Measurements from ENCODE around the gene SNTG2.

SNTG2 gene

DNA sequence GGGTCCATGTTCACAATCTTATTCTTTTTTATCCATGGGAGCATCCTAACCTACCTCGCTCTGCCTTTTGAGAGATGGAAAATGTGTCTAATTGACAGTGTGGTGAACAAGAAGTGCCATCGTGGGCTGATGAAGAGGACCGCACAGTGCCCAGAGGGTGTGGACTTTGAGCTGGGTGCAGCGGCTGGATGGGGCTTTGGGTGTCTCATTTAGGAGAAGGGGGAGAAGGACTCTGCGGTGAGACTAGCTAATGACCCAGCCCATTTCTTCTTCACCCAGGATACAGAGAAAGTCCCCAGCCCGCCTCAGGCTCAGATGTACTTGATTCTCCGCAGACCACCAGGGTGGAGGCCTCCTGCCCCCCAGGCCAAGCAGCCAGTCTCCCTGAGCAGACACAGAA lies 33.7 kb upstream of the SNTG2 start (continued):
- TF ChIP-seq TCF4 (CRISPR knock-in tag; IDR thresholded peaks at IDR 0.05; ENCODE audit: borderline replicate concordance) (no peak), BACH2 (CRISPR knock-in tag; IDR thresholded peaks at IDR 0.05; ENCODE audit: borderline replicate concordance) (no peak)
- TF ChIP-seq, protein P1, sequence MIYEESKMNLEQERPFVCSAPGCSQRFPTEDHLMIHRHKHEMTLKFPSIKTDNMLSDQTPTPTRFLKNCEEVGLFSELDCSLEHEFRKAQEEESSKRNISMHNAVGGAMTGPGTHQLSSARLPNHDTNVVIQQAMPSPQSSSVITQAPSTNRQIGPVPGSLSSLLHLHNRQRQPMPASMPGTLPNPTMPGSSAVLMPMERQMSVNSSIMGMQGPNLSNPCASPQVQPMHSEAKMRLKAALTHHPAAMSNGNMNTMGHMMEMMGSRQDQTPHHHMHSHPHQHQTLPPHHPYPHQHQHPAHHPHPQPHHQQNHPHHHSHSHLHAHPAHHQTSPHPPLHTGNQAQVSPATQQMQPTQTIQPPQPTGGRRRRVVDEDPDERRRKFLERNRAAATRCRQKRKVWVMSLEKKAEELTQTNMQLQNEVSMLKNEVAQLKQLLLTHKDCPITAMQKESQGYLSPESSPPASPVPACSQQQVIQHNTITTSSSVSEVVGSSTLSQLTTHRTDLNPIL (CRISPR knock-in tag; IDR thresholded peaks at IDR 0.05; ENCODE audit: low read depth): no peak
- TF ChIP-seq, protein P2, sequence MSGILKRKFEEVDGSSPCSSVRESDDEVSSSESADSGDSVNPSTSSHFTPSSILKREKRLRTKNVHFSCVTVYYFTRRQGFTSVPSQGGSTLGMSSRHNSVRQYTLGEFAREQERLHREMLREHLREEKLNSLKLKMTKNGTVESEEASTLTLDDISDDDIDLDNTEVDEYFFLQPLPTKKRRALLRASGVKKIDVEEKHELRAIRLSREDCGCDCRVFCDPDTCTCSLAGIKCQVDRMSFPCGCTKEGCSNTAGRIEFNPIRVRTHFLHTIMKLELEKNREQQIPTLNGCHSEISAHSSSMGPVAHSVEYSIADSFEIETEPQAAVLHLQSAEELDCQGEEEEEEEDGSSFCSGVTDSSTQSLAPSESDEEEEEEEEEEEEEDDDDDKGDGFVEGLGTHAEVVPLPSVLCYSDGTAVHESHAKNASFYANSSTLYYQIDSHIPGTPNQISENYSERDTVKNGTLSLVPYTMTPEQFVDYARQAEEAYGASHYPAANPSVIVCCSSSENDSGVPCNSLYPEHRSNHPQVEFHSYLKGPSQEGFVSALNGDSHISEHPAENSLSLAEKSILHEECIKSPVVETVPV (CRISPR knock-in tag; IDR thresholded peaks at IDR 0.05): no peak

- TF ChIP-seq, protein P3, sequence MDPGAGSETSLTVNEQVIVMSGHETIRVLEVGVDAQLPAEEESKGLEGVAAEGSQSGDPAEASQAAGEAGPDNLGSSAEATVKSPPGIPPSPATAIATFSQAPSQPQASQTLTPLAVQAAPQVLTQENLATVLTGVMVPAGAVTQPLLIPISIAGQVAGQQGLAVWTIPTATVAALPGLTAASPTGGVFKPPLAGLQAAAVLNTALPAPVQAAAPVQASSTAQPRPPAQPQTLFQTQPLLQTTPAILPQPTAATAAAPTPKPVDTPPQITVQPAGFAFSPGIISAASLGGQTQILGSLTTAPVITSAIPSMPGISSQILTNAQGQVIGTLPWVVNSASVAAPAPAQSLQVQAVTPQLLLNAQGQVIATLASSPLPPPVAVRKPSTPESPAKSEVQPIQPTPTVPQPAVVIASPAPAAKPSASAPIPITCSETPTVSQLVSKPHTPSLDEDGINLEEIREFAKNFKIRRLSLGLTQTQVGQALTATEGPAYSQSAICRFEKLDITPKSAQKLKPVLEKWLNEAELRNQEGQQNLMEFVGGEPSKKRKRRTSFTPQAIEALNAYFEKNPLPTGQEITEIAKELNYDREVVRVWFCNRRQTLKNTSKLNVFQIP (CRISPR knock-in tag; IDR thresholded peaks at IDR 0.05; ENCODE audit: borderline replicate concordance, low read depth): no peak
- TF ChIP-seq RARB (CRISPR knock-in tag; IDR thresholded peaks at IDR 0.05): no peak
- TF ChIP-seq ZNF8 (CRISPR knock-in tag; IDR thresholded peaks at IDR 0.05): no peak
- no peak for TF ChIP-seq TCF4 (CRISPR knock-in tag; IDR thresholded peaks at IDR 0.05; ENCODE audit: borderline replicate concordance)
- no peak for TF ChIP-seq ZC3H10 (CRISPR knock-in tag; IDR thresholded peaks at IDR 0.05)
- TF ChIP-seq ZNF565 (CRISPR knock-in tag; conservative IDR thresholded peaks at IDR 0.05; ENCODE audit: low read depth): no peak
- TF ChIP-seq ESRRG (CRISPR knock-in tag; IDR thresholded peaks at IDR 0.05): no peak
- no peak for ATAC-seq
Observed at GRCh38 chr2:919672-920071, 31.0 kb upstream of the SNTG2 start.

- no peak for ATAC-seq
- TF ChIP-seq TSHZ2 (CRISPR knock-in tag; IDR thresholded peaks at IDR 0.05): no peak
- no peak for TF ChIP-seq RARB (CRISPR knock-in tag; IDR thresholded peaks at IDR 0.05)
- no peak for TF ChIP-seq ESRRG (CRISPR knock-in tag; IDR thresholded peaks at IDR 0.05)
- no peak for TF ChIP-seq ZNF565 (CRISPR knock-in tag; conservative IDR thresholded peaks at IDR 0.05; ENCODE audit: low read depth)
- no peak for TF ChIP-seq ZNF8 (CRISPR knock-in tag; IDR thresholded peaks at IDR 0.05)
- no peak for TF ChIP-seq ISL1 (CRISPR knock-in tag; IDR thresholded peaks at IDR 0.05)
- no peak for TF ChIP-seq TOX (CRISPR knock-in tag; IDR thresholded peaks at IDR 0.05; ENCODE audit: borderline replicate concordance)
- TF ChIP-seq PPARA (CRISPR knock-in tag; IDR thresholded peaks at IDR 0.05; ENCODE audit: borderline replicate concordance): no peak
- TF ChIP-seq, protein P1 (CRISPR knock-in tag; IDR thresholded peaks at IDR 0.05; ENCODE audit: low read depth): no peak
Observed at GRCh38 chr2:920573-920972, 30.1 kb upstream of the SNTG2 start.

DNA sequence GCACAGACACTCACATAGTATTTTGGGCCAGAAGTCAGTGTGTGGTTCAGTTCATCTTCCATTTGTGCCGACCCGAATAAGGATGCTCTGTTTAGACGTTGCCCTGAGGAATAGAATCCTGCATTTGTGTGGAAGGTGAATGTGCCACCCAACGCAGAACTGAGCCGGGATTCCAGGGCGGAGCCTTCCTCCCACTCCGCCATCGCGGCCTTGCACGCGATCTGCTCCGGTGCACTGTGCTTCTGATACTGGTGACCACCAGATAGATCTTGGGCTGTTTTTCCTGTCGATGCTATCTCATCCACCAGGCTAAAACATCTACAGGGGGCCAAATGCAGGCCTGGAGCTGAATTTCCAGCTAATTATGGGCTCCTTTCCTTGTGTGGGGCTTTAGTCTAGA lies 29.6 kb upstream of the SNTG2 start:
- no peak for ATAC-seq
- TF ChIP-seq ESRRG (CRISPR knock-in tag; IDR thresholded peaks at IDR 0.05) (no peak), RARB (CRISPR knock-in tag; IDR thresholded peaks at IDR 0.05) (no peak), BACH2 (CRISPR knock-in tag; IDR thresholded peaks at IDR 0.05; ENCODE audit: borderline replicate concordance) (no peak)
- TF ChIP-seq, protein P2 (CRISPR knock-in tag; IDR thresholded peaks at IDR 0.05): no peak
- TF ChIP-seq, protein P4, sequence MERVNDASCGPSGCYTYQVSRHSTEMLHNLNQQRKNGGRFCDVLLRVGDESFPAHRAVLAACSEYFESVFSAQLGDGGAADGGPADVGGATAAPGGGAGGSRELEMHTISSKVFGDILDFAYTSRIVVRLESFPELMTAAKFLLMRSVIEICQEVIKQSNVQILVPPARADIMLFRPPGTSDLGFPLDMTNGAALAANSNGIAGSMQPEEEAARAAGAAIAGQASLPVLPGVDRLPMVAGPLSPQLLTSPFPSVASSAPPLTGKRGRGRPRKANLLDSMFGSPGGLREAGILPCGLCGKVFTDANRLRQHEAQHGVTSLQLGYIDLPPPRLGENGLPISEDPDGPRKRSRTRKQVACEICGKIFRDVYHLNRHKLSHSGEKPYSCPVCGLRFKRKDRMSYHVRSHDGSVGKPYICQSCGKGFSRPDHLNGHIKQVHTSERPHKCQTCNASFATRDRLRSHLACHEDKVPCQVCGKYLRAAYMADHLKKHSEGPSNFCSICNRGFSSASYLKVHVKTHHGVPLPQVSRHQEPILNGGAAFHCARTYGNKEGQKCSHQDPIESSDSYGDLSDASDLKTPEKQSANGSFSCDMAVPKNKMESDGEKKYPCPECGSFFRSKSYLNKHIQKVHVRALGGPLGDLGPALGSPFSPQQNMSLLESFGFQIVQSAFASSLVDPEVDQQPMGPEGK (CRISPR knock-in tag; IDR thresholded peaks at IDR 0.05; ENCODE audit: borderline replicate concordance): no peak
- TF ChIP-seq, protein P3 (CRISPR knock-in tag; IDR thresholded peaks at IDR 0.05; ENCODE audit: borderline replicate concordance, low read depth): no peak
